Stimulated activated CD8-positive, alpha-beta memory T cell treated with anti-CD3 and anti-CD28 coated beads, Interleukin-7, amount 100 ng/mL, for 48 hours (primary cell): ENCODE results near the gene SEPTIN11.

Experiments used
- DNase-seq, 2 donors: peaks; one replicate each; pipeline ENCODE4 v3.0.0-alpha.2; 2020; ENCODE audit warnings: low read depth in 1 of 2; ENCODE audit errors: extremely low read depth in 1 of 2

Gene SEPTIN11

DNA sequence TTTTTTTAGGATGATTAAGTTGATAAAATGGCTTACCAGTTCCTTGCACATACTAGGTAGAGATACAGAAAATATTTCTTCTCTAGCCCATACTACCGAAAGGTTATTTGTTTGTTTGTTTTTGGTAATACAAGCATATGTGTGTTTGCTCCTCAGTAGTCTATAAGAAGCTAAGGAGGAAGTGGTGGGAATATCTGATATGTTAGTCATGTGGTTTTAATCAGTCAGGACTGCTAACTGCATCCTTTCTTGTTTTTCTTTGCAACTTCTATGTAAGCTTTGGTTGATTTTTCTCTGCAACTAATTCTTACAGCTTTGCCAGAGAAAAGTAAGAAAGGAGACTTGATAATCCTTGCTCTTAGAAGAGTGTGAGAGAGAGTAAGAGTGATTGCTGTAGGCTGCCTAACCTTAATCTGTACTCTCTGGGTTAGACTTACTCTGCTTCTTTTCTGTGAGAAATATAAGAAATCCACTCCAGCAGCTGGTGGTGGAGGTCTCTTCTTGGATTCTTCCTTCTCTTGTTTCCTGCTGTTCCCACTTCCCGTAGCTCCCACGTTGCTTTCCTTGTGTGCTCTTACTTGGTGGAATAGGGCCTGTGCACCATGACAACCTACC is 28.3 kb downstream of the SEPTIN11 start:
- no peak for DNase-seq

GRCh38 chr4:76979236-76979635 is 29.7 kb downstream of the SEPTIN11 start:
- no peak for DNase-seq

DNA sequence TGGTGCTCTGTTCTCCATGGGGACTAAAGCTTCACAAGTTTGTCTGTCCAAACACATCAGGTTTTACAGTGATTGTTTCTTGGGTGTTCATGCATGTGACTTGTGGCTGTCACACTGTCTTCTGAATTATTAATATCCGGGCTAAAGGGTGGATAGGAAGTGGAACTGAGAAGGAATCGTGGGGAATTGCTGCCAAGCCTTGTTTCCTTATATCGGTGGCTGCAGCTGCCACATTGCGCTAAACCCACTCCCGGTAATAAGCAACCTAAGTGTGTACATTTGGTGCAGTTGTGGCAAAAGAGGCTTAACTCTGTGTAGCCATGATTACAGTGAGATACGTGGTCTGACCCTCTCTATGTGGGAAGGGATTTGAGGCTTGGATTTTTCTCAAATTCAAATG is 30.7 kb downstream of the SEPTIN11 start:
- DNase-seq = no peak

DNA sequence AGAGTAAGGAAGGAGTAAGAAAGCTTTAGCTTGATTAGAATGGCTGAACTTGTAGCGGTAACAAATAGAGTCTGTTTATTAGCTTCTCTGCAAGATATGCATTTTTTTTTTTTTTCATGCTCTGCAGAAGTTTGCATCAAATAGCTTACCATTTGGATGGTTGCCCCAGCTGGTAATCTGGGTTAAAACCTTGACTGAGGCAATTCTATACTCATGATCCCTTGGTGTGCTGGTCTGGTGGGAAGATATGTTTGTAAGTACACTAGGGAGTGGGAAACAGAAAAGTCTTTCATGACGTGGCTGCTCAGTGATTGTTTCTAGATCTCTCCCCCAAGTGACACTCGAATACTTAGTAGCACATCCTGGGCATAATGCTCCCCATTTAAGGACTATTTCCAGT is 32.1 kb downstream of the SEPTIN11 start:
- no peak for DNase-seq

DNA sequence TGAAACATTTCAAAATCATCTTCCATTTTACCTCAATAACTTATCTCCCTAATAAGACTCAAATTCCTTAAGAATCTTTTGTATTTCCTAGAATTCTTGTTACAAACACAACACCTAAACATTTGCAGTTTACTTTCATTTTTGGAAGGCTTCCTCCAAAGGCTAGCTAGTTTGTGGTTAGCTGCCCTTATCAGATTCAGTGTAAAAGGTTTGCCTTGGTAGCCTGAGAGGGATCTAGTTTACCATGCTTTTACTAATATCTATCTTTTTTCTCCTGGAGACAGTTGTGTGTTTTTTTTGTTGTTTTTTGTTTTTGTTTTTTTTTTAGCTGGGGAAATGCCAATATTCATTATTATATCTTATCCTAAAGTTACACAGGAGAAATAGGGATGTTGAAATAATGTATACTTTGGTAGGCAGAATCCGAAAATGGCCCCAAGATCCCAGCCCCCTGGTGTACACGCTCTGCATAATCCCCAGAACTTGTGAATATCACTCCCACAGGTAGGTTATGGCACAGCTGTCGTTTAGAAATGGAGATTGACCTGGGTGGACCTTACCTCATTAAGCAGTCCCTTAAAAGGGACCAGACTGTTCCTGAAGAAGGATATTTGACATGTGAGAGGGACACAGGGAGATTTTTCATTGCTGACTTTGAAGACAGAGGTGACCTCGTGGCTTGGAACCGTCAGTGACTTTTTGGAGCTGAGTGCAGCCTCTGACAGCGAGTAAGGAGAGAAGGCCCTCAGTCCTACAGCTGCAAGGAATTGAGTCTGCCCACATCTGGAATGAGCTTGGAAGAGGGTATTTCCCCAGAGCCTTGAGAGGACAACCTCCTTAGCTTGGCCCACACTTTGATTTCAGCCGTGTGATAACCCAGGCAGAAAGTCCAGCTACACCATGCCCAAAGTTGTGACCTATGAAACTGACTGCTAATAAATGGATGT is 33.4 kb downstream of the SEPTIN11 start:
- DNase-seq = no peak

- DNase-seq = no peak
Measured at GRCh38 chr4:76984127-76984526, 34.6 kb downstream of the SEPTIN11 start.

- no peak for DNase-seq
Measured at GRCh38 chr4:76984788-76985211, 35.2 kb downstream of the SEPTIN11 start.

DNA sequence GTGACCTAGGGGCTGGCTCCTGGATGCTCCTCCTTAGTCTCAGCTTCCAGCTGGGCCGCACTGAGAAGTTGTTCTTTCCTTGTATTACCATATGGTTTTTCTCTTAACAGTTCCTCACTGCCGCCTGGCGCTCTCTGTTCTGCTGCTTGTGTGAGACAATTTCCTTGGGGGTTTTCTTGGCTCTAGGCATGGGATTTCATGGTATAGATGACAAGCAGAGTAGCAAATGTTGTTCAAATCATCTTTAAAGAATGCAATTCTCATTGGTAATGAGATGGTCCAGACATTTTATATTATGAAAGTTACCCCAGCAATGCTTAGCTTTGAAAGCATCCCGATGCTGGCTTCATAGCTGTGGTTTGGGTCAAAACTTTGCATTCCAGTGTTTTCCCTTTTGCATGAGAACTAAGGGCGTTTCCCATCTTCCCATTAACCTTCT is 37.6 kb downstream of the SEPTIN11 start:
- no peak for DNase-seq

DNA sequence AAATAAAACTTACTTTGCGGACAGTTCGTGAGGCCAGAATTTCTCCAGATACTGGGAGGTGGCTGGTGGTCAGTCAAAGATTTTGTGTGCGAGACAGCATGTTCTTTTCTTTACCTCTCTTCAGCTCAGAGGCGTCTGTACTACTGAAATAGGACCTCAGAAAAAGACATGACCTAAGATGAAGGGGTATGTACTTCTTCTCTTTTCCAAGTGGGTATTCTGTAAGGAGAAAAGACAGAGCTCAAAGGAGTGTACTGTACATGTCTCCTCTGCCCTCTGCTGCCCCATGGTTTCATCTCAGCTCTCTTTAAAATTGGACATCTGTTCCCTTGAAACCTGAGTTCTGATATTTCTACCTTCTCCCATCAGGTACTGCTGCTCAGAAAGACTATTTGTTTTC is 38.1 kb downstream of the SEPTIN11 start:
- no peak for DNase-seq

- peak; percentile 14 to 42 for DNase-seq
Measured at GRCh38 chr4:76989391-76990061, 40.0 kb downstream of the SEPTIN11 start.

- DNase-seq = no peak
Measured at GRCh38 chr4:76990288-76991080, 40.9 kb downstream of the SEPTIN11 start.

- DNase-seq = no peak
Measured at GRCh38 chr4:76991161-76991660, 41.7 kb downstream of the SEPTIN11 start.

GRCh38 chr4:76993787-76994641 is 44.5 kb downstream of the SEPTIN11 start:
- DNase-seq = peak in 1 of 2 donors; percentile 15

DNA sequence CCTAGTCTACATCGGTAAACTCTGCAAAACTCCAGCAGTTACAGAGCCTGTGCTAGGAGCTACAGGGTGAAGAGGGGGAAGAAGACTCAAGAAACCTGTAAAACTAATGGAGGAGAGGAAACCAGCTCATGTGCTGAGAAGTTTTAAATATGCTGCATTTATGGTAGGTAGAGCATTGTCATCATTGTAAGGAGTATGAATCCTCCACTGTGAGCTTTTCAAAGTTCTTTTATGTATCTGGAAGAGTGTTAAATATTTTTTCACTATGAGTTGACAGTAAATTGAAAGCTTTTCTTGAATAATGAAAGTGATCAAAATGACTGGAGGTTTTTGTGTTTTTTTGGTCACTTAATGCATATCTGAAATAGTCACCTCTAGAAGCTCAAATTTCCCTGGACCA is 46.2 kb downstream of the SEPTIN11 start:
- DNase-seq = no peak

DNA sequence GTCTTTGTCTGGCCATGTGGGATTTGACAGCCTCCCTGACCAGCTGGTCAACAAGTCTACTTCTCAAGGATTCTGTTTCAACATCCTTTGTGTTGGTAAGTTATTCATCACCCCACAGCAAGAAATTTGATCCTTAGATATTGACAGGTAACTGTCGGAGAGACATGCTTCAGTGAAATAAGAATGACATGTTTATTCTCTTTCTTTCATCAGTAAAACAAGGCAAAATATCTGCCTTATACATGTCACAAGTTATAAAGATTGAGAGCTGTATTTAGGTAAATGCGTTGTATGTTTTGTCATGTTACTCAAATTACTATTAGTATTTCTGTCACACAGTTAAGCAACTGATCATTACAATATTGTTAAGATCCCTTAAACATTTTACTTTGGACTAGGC is 46.9 kb downstream of the SEPTIN11 start:
- no peak for DNase-seq

- no peak for DNase-seq
Measured at GRCh38 chr4:76997077-76997476, 47.5 kb downstream of the SEPTIN11 start.

- no peak for DNase-seq
Measured at GRCh38 chr4:76997532-76997931, 48.0 kb downstream of the SEPTIN11 start.

- DNase-seq = no peak
Measured at GRCh38 chr4:76998251-76998901, 48.8 kb downstream of the SEPTIN11 start.
